ENCODE results near the gene RPRD1B. TPM values are rescaled to one million over a fixed set of nuclear protein-coding genes. Genes with fewer than 3 reads are reported as not detected.

RPRD1B gene
- total RNA-seq, 2 experiments from 2014 or later, result 54.8 to 55.7 TPM

GRCh38 chr20:38049800-38050199, 16.3 kb downstream of the RPRD1B start:
- Mint-ChIP-seq H3K27ac (peak overlapping the region; percentile 4), H3K9me3 (no peaks in the 10 kb centered on the region), H3K36me3 (ENCODE audit: low read depth) (peaks cover 86% of the 10 kb centered on the region), H3K4me1 (ENCODE audit: low read depth) (peaks cover 49% of the 10 kb centered on the region), H3K27me3 (no peaks in the 10 kb centered on the region), H3K4me3 (no peak overlapping the region)
- H3K36me3 ChIP-seq (ENCODE audit: insufficient read depth, low read length), result peaks cover 66% of the 10 kb centered on the region
- ATAC-seq (ENCODE audit: poor library complexity) (no peak), DNase-seq (no peak)
- H3K4me1 ChIP-seq (ENCODE audit: insufficient read depth, low read length), result peaks cover 3% of the 10 kb centered on the region
- H3K9me3 ChIP-seq (ENCODE audit: control insufficient read depth in 1 of 2, insufficient read depth in 1 of 2, low read length in 2 of 2), result no peaks in the 10 kb centered on the region
- TF ChIP-seq CTCF (IDR thresholded peaks at IDR 0.05), result no peak
- no peak overlapping the region for H3K4me3 ChIP-seq (ENCODE audit: low read length)
- no peak overlapping the region for H3K27ac ChIP-seq (ENCODE audit: low read depth in 1 of 2, low read length in 2 of 2)
- intact Hi-C loops (cut with DNase I, micrococcal nuclease), result no loop called here
- CTCF ChIA-PET, result interaction anchor here (1.2 to 1.5 kb wide), 2 partner anchors 9 to 24 kb away, joined by 3 read pairs; no protein-coding TSS in a partner anchor
- no peaks in the 10 kb centered on the region for H3K27me3 ChIP-seq (ENCODE audit: control insufficient read depth in 1 of 2, insufficient read depth in 2 of 2, low read length in 2 of 2)
- POLR2A ChIA-PET, result no interaction called here

GRCh38 chr20:38050686-38051085, 17.1 kb downstream of the RPRD1B start:
- CTCF ChIA-PET, result interaction anchor here (1.2 to 2.8 kb wide), 2 partner anchors 9 to 23 kb away, joined by 3 to 8 read pairs; no protein-coding TSS in a partner anchor
- Mint-ChIP-seq H3K36me3 (ENCODE audit: low read depth) (peaks cover 87% of the 10 kb centered on the region), H3K9me3 (no peaks in the 10 kb centered on the region), H3K4me3 (no peak overlapping the region), H3K4me1 (ENCODE audit: low read depth) (peaks cover 55% of the 10 kb centered on the region), H3K27ac (peak overlapping the region; percentile 4), H3K27me3 (no peaks in the 10 kb centered on the region)
- no peaks in the 10 kb centered on the region for H3K27me3 ChIP-seq (ENCODE audit: control insufficient read depth in 1 of 2, insufficient read depth in 2 of 2, low read length in 2 of 2)
- DNase-seq, result no peak
- no peak overlapping the region for H3K27ac ChIP-seq (ENCODE audit: low read depth in 1 of 2, low read length in 2 of 2)
- no peak overlapping the region for H3K4me3 ChIP-seq (ENCODE audit: low read length)
- peaks cover 3% of the 10 kb centered on the region for H3K4me1 ChIP-seq (ENCODE audit: insufficient read depth, low read length)
- peaks cover 62% of the 10 kb centered on the region for H3K36me3 ChIP-seq (ENCODE audit: insufficient read depth, low read length)
- ATAC-seq (ENCODE audit: poor library complexity), result no peak
- H3K9me3 ChIP-seq (ENCODE audit: control insufficient read depth in 1 of 2, insufficient read depth in 1 of 2, low read length in 2 of 2), result no peaks in the 10 kb centered on the region
- POLR2A ChIA-PET, result no interaction called here
- intact Hi-C loops (cut with DNase I, micrococcal nuclease), result no loop called here
- TF ChIP-seq CTCF (IDR thresholded peaks at IDR 0.05), result no peak

GRCh38 chr20:38052870-38053269, 19.3 kb downstream of the RPRD1B start:
- Histone ChIP-seq H3K4me1 (ENCODE audit: insufficient read depth, low read length) (peaks cover 3% of the 10 kb centered on the region), H3K27me3 (ENCODE audit: control insufficient read depth in 1 of 2, insufficient read depth in 2 of 2, low read length in 2 of 2) (no peaks in the 10 kb centered on the region), H3K4me3 (ENCODE audit: low read length) (no peak overlapping the region), H3K36me3 (ENCODE audit: insufficient read depth, low read length) (peaks cover 58% of the 10 kb centered on the region), H3K9me3 (ENCODE audit: control insufficient read depth in 1 of 2, insufficient read depth in 1 of 2, low read length in 2 of 2) (no peaks in the 10 kb centered on the region), H3K27ac (ENCODE audit: low read depth in 1 of 2, low read length in 2 of 2) (no peak overlapping the region)
- Mint-ChIP-seq H3K4me3 (no peak overlapping the region), H3K36me3 (ENCODE audit: low read depth) (peaks cover 84% of the 10 kb centered on the region), H3K4me1 (ENCODE audit: low read depth) (peaks cover 47% of the 10 kb centered on the region), H3K27me3 (no peaks in the 10 kb centered on the region), H3K27ac (no peak overlapping the region), H3K9me3 (no peaks in the 10 kb centered on the region)
- ATAC-seq (ENCODE audit: poor library complexity) (no peak), DNase-seq (no peak)
- ChIA-PET POLR2A (interaction anchor here (1.5 kb wide), 1 partner anchor 16 kb away, joined by 4 read pairs; no protein-coding TSS in a partner anchor), CTCF (interaction anchor here (0.6 to 2.8 kb wide), 4 partner anchors 9 to 168 kb away, joined by 3 to 8 read pairs (median 5); no protein-coding TSS in a partner anchor)
- intact Hi-C loops (cut with DNase I, micrococcal nuclease), result no loop called here
- no peak for TF ChIP-seq CTCF (IDR thresholded peaks at IDR 0.05)

Data from CD4-positive, alpha-beta T cell (primary cell).